Liver (tissue), 9 donors: Measurements from ENCODE around the gene TMED5. TPM values are rescaled to one million over a fixed set of nuclear protein-coding genes. Genes with fewer than 3 reads are reported as not detected.

ENCODE experiments used
- DNase-seq: peaks from one replicate; pipeline ENCODE4 v3.0.0-alpha.2; 2017; ENCODE audit warnings: low spot score
- H3K27ac ChIP-seq, 2 donors: one replicate each; pipeline ENCODE4 v1.7.0; 2013; ENCODE audit warnings: inconsistent platforms in 2 of 2, low read length in 2 of 2, control low read depth in 1 of 2, low read depth in 1 of 2, mild to moderate bottlenecking in 1 of 2
- H3K27me3 ChIP-seq, 4 donors: one replicate each; pipeline versions ENCODE4 v1.6.1 to v1.7.0; 2013; ENCODE audit warnings: low read length in 3 of 4, inconsistent platforms in 1 of 4, mild to moderate bottlenecking in 1 of 4, moderate library complexity in 1 of 4; ENCODE audit not compliant: control insufficient read depth in 4 of 4, insufficient read depth in 4 of 4
- H3K36me3 ChIP-seq, 4 donors: one replicate each; pipeline versions ENCODE4 v1.6.1 to v1.7.0; 2013; ENCODE audit warnings: low read length in 3 of 4, mild to moderate bottlenecking in 3 of 4, low read depth in 1 of 4, moderate library complexity in 1 of 4; ENCODE audit not compliant: control insufficient read depth in 4 of 4, insufficient read depth in 3 of 4
- H3K4me1 ChIP-seq, 4 donors: one replicate each; pipeline versions ENCODE4 v1.6.1 to v1.7.0; 2013; ENCODE audit warnings: low read length in 3 of 4, mild to moderate bottlenecking in 3 of 4, moderate library complexity in 1 of 4; ENCODE audit not compliant: control insufficient read depth in 4 of 4, insufficient read depth in 4 of 4
- H3K4me3 ChIP-seq, 3 donors: one replicate each; pipeline versions ENCODE4 v1.6.1 to v1.7.0; 2013; ENCODE audit warnings: low read length in 3 of 3, control low read depth in 1 of 3, low read depth in 1 of 3, mild to moderate bottlenecking in 1 of 3
- H3K9ac ChIP-seq, 2 donors: one replicate each; pipeline ENCODE4 v1.7.0; 2013; ENCODE audit warnings: low read length in 2 of 2, mild to moderate bottlenecking in 2 of 2, moderate library complexity in 2 of 2, control low read depth in 1 of 2, low read depth in 1 of 2
- H3K9me3 ChIP-seq, 4 donors: one replicate each; pipeline versions ENCODE4 v1.6.1 to v1.7.0; 2013; ENCODE audit warnings: low read length in 3 of 4; ENCODE audit not compliant: control insufficient read depth in 4 of 4
- CTCF ChIP-seq: fragments of 150-350 bp; IDR thresholded peaks from 2 replicates; pipeline ENCODE4 v1.5.1; 2017; ENCODE audit warnings: improper control_type of control experiment, low read depth, low read length; ENCODE audit not compliant: missing input control
- EGR1 ChIP-seq, 2 donors: IDR thresholded peaks; 2 replicates each; pipeline ENCODE4 v1.6.1; 2016 to 2018; ENCODE audit warnings: antibody characterized with exemption in 2 of 2, low read depth in 2 of 2
- FOXA1 ChIP-seq: IDR thresholded peaks from 2 replicates; pipeline ENCODE4 v1.6.1; 2016; ENCODE audit warnings: antibody characterized with exemption
- FOXA2 ChIP-seq: IDR thresholded peaks from 2 replicates; pipeline ENCODE4 v1.6.1; 2016; ENCODE audit warnings: antibody characterized with exemption
- GABPA ChIP-seq, 2 donors: IDR thresholded peaks in 1 of 2; conservative IDR thresholded peaks in 1 of 2; 2 replicates each; pipeline ENCODE4 v1.6.1; 2016; ENCODE audit warnings: antibody characterized with exemption in 2 of 2, mild to moderate bottlenecking in 1 of 2, moderate library complexity in 1 of 2
- HNF4A ChIP-seq, 2 donors: conservative IDR thresholded peaks; 2 replicates each; pipeline ENCODE4 v1.6.1; 2016; ENCODE audit warnings: antibody characterized with exemption in 2 of 2, mild to moderate bottlenecking in 2 of 2
- HNF4G ChIP-seq: IDR thresholded peaks from 2 replicates; pipeline ENCODE4 v1.6.1; 2016; ENCODE audit warnings: antibody characterized with exemption
- JUND ChIP-seq, 2 donors: IDR thresholded peaks; 2 replicates each; pipeline ENCODE4 v1.6.1; 2016; ENCODE audit warnings: antibody characterized with exemption in 2 of 2
- NR2F2 ChIP-seq: IDR thresholded peaks from 2 replicates; pipeline ENCODE4 v1.6.1; 2016; ENCODE audit warnings: antibody characterized with exemption
- RAD21 ChIP-seq, 2 donors: IDR thresholded peaks; 2 replicates each; pipeline ENCODE4 v1.6.1; 2016; ENCODE audit warnings: antibody characterized with exemption in 2 of 2, mild to moderate bottlenecking in 2 of 2
- RXRA ChIP-seq, 2 donors: IDR thresholded peaks; 2 replicates each; pipeline ENCODE4 v1.6.1; 2017 to 2018; ENCODE audit warnings: antibody characterized with exemption in 2 of 2, mild to moderate bottlenecking in 1 of 2
- SP1 ChIP-seq: IDR thresholded peaks from 2 replicates; pipeline ENCODE4 v1.6.1; 2018; ENCODE audit warnings: antibody characterized with exemption, mild to moderate bottlenecking
- TAF1 ChIP-seq: conservative IDR thresholded peaks from 2 replicates; pipeline ENCODE4 v1.6.1; 2016; ENCODE audit warnings: antibody characterized with exemption, mild to moderate bottlenecking
- YY1 ChIP-seq: IDR thresholded peaks from 2 replicates; pipeline ENCODE4 v1.6.1; 2016; ENCODE audit warnings: antibody characterized with exemption, mild to moderate bottlenecking
- WGBS: extraction: QIAGEN DNeasy Blood & Tissue Kit; methylation state at CpG from one replicate; pipeline ENCODE4 v1.1.7; 2013; 5-methylcytosine and 5-hydroxymethylcytosine counted together
- polyA plus RNA-seq, 2 donors: library from polyadenylated mRNA; stranded (reverse) in 1 of 2; unstranded in 1 of 2; fragments of 200-250 nt in 1 of 2; fragments of >200 nt in 1 of 2; fragmentation: Nextera tagmentation in 1 of 2; extraction: Ambion mirVana in 1 of 2; gene quantifications; one replicate each; pipeline versions ENCODE4 v1.2.1 to v1.2.3, GENCODE V29; 2013 to 2015
- total RNA-seq, 2 donors: library from RNA; depleted of rRNA; stranded (reverse); fragments of >200 nt; gene quantifications; one replicate each; pipeline ENCODE4 v1.2.3, GENCODE V29; 2014
- TF ChIP-seq, protein P1 (sequence below): IDR thresholded peaks from 2 replicates; pipeline ENCODE4 v1.6.1; 2016; ENCODE audit warnings: antibody characterized with exemption
- TF ChIP-seq, protein P2 (sequence below): IDR thresholded peaks from 2 replicates; pipeline ENCODE4 v1.6.1; 2016; ENCODE audit warnings: antibody characterized with exemption
- TF ChIP-seq, protein P3 (sequence below): IDR thresholded peaks from 2 replicates; pipeline ENCODE4 v1.6.1; 2016; ENCODE audit warnings: antibody characterized with exemption, mild to moderate bottlenecking
- TF ChIP-seq, protein P4 (sequence below): IDR thresholded peaks from 2 replicates; pipeline ENCODE4 v1.6.1; 2016; ENCODE audit warnings: antibody characterized with exemption
- donor health status: healthy.
- donor health status: healthy.
- donor health status: healthy.
- donor health status: healthy.
- donor health status: healthy.

TMED5 gene
- total and polyA plus RNA-seq, 4 donors = 72.9 to 121 (median 85.7) TPM

DNA sequence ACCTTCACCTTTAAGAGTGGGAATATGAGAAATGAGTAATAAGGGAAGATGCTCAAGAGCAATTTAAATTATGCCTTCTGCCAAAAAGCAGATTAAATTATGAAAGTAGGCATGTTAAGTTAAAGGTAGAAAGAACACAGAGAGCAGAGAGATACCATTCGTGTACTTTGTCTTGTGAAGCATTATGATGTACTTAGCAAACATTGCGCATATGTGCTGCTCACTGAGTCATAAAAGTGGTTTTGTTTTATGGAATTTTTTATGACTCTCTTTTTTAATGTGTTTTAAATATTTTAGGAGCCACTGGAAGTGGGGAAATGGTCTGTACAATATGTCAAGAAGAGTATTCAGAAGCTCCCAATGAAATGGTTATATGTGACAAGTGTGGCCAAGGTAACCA lies 65.8 kb downstream of the TMED5 start:
- H3K4me3 ChIP-seq = no peak overlapping the region
- DNase-seq = no peak
- H3K36me3 ChIP-seq = peaks cover 3 to 15% (median 5%) of the 10 kb centered on the region in 4 donors
- no peaks in the 10 kb centered on the region for H3K27me3 ChIP-seq
- no peak overlapping the region for H3K9ac ChIP-seq
- no peak overlapping the region for H3K27ac ChIP-seq
- no peaks in the 10 kb centered on the region for H3K9me3 ChIP-seq
- H3K4me1 ChIP-seq = no peaks in the 10 kb centered on the region
- 93% methylated on average over 2 of the region's 2 CpGs for WGBS
- TF ChIP-seq, protein P1, sequence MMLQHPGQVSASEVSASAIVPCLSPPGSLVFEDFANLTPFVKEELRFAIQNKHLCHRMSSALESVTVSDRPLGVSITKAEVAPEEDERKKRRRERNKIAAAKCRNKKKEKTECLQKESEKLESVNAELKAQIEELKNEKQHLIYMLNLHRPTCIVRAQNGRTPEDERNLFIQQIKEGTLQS = no peak
- no peak for TF ChIP-seq JUND (IDR thresholded peaks at IDR 0.05)
- TF ChIP-seq SP1 = no peak
- TF ChIP-seq, protein P2, sequence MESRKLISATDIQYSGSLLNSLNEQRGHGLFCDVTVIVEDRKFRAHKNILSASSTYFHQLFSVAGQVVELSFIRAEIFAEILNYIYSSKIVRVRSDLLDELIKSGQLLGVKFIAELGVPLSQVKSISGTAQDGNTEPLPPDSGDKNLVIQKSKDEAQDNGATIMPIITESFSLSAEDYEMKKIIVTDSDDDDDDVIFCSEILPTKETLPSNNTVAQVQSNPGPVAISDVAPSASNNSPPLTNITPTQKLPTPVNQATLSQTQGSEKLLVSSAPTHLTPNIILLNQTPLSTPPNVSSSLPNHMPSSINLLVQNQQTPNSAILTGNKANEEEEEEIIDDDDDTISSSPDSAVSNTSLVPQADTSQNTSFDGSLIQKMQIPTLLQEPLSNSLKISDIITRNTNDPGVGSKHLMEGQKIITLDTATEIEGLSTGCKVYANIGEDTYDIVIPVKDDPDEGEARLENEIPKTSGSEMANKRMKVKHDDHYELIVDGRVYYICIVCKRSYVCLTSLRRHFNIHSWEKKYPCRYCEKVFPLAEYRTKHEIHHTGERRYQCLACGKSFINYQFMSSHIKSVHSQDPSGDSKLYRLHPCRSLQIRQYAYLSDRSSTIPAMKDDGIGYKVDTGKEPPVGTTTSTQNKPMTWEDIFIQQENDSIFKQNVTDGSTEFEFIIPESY = no peak
- TF ChIP-seq EGR1 (IDR thresholded peaks at IDR 0.05; ENCODE audit: low read depth in 2 of 2) = no peak
- no peak for TF ChIP-seq HNF4G
- no peak for TF ChIP-seq CTCF
- no peak for TF ChIP-seq NR2F2
- no peak for TF ChIP-seq HNF4A (conservative IDR thresholded peaks at IDR 0.05)
- TF ChIP-seq GABPA (IDR thresholded peaks at IDR 0.05 in 1 of 2, conservative IDR thresholded peaks at IDR 0.05 in 1 of 2) = no peak
- TF ChIP-seq FOXA2 = no peak
- TF ChIP-seq FOXA1 = no peak
- TF ChIP-seq, protein P3, sequence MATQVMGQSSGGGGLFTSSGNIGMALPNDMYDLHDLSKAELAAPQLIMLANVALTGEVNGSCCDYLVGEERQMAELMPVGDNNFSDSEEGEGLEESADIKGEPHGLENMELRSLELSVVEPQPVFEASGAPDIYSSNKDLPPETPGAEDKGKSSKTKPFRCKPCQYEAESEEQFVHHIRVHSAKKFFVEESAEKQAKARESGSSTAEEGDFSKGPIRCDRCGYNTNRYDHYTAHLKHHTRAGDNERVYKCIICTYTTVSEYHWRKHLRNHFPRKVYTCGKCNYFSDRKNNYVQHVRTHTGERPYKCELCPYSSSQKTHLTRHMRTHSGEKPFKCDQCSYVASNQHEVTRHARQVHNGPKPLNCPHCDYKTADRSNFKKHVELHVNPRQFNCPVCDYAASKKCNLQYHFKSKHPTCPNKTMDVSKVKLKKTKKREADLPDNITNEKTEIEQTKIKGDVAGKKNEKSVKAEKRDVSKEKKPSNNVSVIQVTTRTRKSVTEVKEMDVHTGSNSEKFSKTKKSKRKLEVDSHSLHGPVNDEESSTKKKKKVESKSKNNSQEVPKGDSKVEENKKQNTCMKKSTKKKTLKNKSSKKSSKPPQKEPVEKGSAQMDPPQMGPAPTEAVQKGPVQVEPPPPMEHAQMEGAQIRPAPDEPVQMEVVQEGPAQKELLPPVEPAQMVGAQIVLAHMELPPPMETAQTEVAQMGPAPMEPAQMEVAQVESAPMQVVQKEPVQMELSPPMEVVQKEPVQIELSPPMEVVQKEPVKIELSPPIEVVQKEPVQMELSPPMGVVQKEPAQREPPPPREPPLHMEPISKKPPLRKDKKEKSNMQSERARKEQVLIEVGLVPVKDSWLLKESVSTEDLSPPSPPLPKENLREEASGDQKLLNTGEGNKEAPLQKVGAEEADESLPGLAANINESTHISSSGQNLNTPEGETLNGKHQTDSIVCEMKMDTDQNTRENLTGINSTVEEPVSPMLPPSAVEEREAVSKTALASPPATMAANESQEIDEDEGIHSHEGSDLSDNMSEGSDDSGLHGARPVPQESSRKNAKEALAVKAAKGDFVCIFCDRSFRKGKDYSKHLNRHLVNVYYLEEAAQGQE = no peak
- TF ChIP-seq, protein P4, sequence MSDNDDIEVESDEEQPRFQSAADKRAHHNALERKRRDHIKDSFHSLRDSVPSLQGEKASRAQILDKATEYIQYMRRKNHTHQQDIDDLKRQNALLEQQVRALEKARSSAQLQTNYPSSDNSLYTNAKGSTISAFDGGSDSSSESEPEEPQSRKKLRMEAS = no peak
- no peak for TF ChIP-seq RXRA (IDR thresholded peaks at IDR 0.05)
- no peak for TF ChIP-seq RAD21 (IDR thresholded peaks at IDR 0.05)
- TF ChIP-seq YY1 = no peak
- TF ChIP-seq TAF1 = no peak
